Upper lobe of left lung (tissue), 6 donors: ENCODE measurements around the gene ZNF641. TPM values are rescaled to one million over a fixed set of nuclear protein-coding genes. Genes with fewer than 3 reads are reported as not detected.

Experiments used
- ATAC-seq, 2 donors: fragments of 200-7000 bp; cut with Tn5 transposase; one replicate each; pipeline ENCODE4 v1.9.1; 2022; ENCODE audit warnings: mild to moderate bottlenecking in 2 of 2, moderate library complexity in 2 of 2; ENCODE audit not compliant: low FRiP score in 2 of 2
- DNase-seq, 2 donors: peaks; one replicate each; pipeline ENCODE4 v3.0.0-alpha.2; 2019 to 2020
- H3K27ac ChIP-seq, 4 donors: fragments of 200-600 bp; sonication (generic); one replicate each; pipeline ENCODE4 v1.5.1; 2016 to 2019
- H3K27me3 ChIP-seq, 4 donors: fragments of 200-600 bp; sonication (generic); one replicate each; pipeline ENCODE4 v1.5.1; 2017 to 2019
- H3K36me3 ChIP-seq, 4 donors: fragments of 200-600 bp; sonication (generic); one replicate each; pipeline ENCODE4 v1.5.1; 2016 to 2019
- H3K4me1 ChIP-seq, 4 donors: fragments of 200-600 bp; sonication (generic); one replicate each; pipeline ENCODE4 v1.5.1; 2018 to 2019
- H3K4me3 ChIP-seq, 4 donors: fragments of 200-600 bp; sonication (generic); one replicate each; pipeline ENCODE4 v1.5.1; 2017 to 2019; ENCODE audit warnings: mild to moderate bottlenecking in 2 of 4, moderate library complexity in 1 of 4
- H3K9me3 ChIP-seq, 4 donors: fragments of 200-600 bp; sonication (generic); one replicate each; pipeline ENCODE4 v1.5.1; 2018 to 2019
- EP300 ChIP-seq, 4 donors: sonication (generic); formaldehyde crosslinking; IDR thresholded peaks; one replicate each; pipeline ENCODE4 v1.5.1; 2017; ENCODE audit warnings: antibody characterized with exemption in 4 of 4, control low read depth in 2 of 4
- POLR2A ChIP-seq, 4 donors: fragments of 450-650 bp; IDR thresholded peaks; one replicate each; pipeline ENCODE4 v1.5.1; 2016 to 2017; ENCODE audit warnings: antibody characterized with exemption in 4 of 4, mild to moderate bottlenecking in 2 of 4
- POLR2AphosphoS5 ChIP-seq, 2 donors: sonication (generic); formaldehyde crosslinking; IDR thresholded peaks; one replicate each; pipeline ENCODE4 v1.5.1; 2017; ENCODE audit warnings: antibody characterized with exemption in 2 of 2
- WGBS, 2 donors: methylation state at CpG; one replicate each; pipeline ENCODE4 v1.1.5; 2017 to 2018; 5-methylcytosine and 5-hydroxymethylcytosine counted together
- total RNA-seq, 6 donors: library from RNA; depleted of rRNA in 4 of 6; stranded (reverse); fragments of >200 nt in 4 of 6; gene quantifications; one replicate each; pipeline versions ENCODE4 v1.1.0 to v1.2.1, GENCODE V29; 2016 to 2021
- TF ChIP-seq, protein P1 (sequence below), 6 experiments: fragments of 450-650 bp in 4 of 6; fragments of 200-600 bp in 2 of 6; sonication (generic) in 2 of 6; IDR thresholded peaks; one replicate each; pipeline ENCODE4 v1.5.1; 2016 to 2019; ENCODE audit warnings: antibody characterized with exemption in 6 of 6
- donor health status: DM: no; HTN: no; CAD: no; lungs with moderate emphysema.
- donor health status: DM: no; HTN: yes; CAD: no; lungs with severe emphysema.

Gene ZNF641
- total RNA-seq, 6 donors from 2014 or later, result 16.8 to 60.8 (median 24.6) TPM

GRCh38 chr12:48305190-48305589 is 45.5 kb downstream of the ZNF641 start:
- 88 to 100% methylated on average over 2 of the region's 2 CpGs for WGBS, 2 donors
- no peaks in the 10 kb centered on the region for H3K27me3 ChIP-seq
- H3K27ac ChIP-seq, result no peak overlapping the region
- DNase-seq, result no peak
- H3K4me3 ChIP-seq, result no peak overlapping the region
- no peaks in the 10 kb centered on the region for H3K9me3 ChIP-seq
- no peaks in the 10 kb centered on the region for H3K36me3 ChIP-seq
- peaks cover 0 to 10% (median 5%) of the 10 kb centered on the region in 4 donors for H3K4me1 ChIP-seq
- TF ChIP-seq POLR2A (IDR thresholded peaks at IDR 0.05), result no peak
- TF ChIP-seq EP300 (IDR thresholded peaks at IDR 0.05), result no peak
- TF ChIP-seq POLR2AphosphoS5 (IDR thresholded peaks at IDR 0.05), result no peak
- TF ChIP-seq, protein P1, sequence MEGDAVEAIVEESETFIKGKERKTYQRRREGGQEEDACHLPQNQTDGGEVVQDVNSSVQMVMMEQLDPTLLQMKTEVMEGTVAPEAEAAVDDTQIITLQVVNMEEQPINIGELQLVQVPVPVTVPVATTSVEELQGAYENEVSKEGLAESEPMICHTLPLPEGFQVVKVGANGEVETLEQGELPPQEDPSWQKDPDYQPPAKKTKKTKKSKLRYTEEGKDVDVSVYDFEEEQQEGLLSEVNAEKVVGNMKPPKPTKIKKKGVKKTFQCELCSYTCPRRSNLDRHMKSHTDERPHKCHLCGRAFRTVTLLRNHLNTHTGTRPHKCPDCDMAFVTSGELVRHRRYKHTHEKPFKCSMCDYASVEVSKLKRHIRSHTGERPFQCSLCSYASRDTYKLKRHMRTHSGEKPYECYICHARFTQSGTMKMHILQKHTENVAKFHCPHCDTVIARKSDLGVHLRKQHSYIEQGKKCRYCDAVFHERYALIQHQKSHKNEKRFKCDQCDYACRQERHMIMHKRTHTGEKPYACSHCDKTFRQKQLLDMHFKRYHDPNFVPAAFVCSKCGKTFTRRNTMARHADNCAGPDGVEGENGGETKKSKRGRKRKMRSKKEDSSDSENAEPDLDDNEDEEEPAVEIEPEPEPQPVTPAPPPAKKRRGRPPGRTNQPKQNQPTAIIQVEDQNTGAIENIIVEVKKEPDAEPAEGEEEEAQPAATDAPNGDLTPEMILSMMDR (IDR thresholded peaks at IDR 0.05), result no peak
- no peak for ATAC-seq

GRCh38 chr12:48302161-48302911 is 48.4 kb downstream of the ZNF641 start:
- ATAC-seq (peak in 1 of 2 donors; percentile 37), DNase-seq (no peak)
- no peaks in the 10 kb centered on the region for H3K9me3 ChIP-seq
- no peaks in the 10 kb centered on the region for H3K27me3 ChIP-seq
- no peak for TF ChIP-seq POLR2A (IDR thresholded peaks at IDR 0.05)
- no peak for TF ChIP-seq EP300 (IDR thresholded peaks at IDR 0.05)
- TF ChIP-seq POLR2AphosphoS5 (IDR thresholded peaks at IDR 0.05), result no peak
- TF ChIP-seq, protein P1 (IDR thresholded peaks at IDR 0.05), result no peak
- H3K36me3 ChIP-seq, result no peaks in the 10 kb centered on the region
- H3K4me1 ChIP-seq, result peaks cover 0 to 10% (median 5%) of the 10 kb centered on the region in 4 donors
- WGBS, 2 donors, result 58 to 78% methylated on average over 2 of the region's 2 CpGs
- no peak overlapping the region for H3K4me3 ChIP-seq
- peak overlapping the region in 1 of 4 donors; percentile 3 for H3K27ac ChIP-seq

GRCh38 chr12:48300774-48301173 is 49.9 kb downstream of the ZNF641 start:
- Histone ChIP-seq H3K27ac (no peak overlapping the region), H3K9me3 (no peaks in the 10 kb centered on the region), H3K27me3 (no peaks in the 10 kb centered on the region), H3K4me3 (no peak overlapping the region), H3K36me3 (no peaks in the 10 kb centered on the region), H3K4me1 (peaks cover 0 to 16% (median 11%) of the 10 kb centered on the region in 4 donors)
- TF ChIP-seq POLR2AphosphoS5 (IDR thresholded peaks at IDR 0.05), result no peak
- no peak for TF ChIP-seq EP300 (IDR thresholded peaks at IDR 0.05)
- no peak for TF ChIP-seq POLR2A (IDR thresholded peaks at IDR 0.05)
- TF ChIP-seq, protein P1 (IDR thresholded peaks at IDR 0.05), result no peak
- DNase-seq (no peak), ATAC-seq (no peak)
- 81 to 95% methylated on average over 1 of the region's 1 CpG for WGBS, 2 donors

GRCh38 chr12:48296586-48297282 is 54.0 kb downstream of the ZNF641 start:
- DNase-seq, result peak; percentile 82 to 91
- Histone ChIP-seq H3K9me3 (no peaks in the 10 kb centered on the region), H3K27ac (peak overlapping the region in 2 of 4 donors; percentile 14 to 69), H3K36me3 (no peaks in the 10 kb centered on the region), H3K4me3 (peak overlapping the region in 3 of 4 donors; percentile 39 to 61 (median 54)), H3K4me1 (peaks cover 0 to 6% (median 6%) of the 10 kb centered on the region in 4 donors), H3K27me3 (no peaks in the 10 kb centered on the region)
- 16 to 17% methylated on average over 18 to 30 of the region's 30 CpGs for WGBS, 2 donors
- TF ChIP-seq EP300 (IDR thresholded peaks at IDR 0.05), result no peak
- TF ChIP-seq POLR2AphosphoS5 (IDR thresholded peaks at IDR 0.05), result peak in 1 of 2 donors; percentile 40
- TF ChIP-seq, protein P1 (IDR thresholded peaks at IDR 0.05), result no peak
- TF ChIP-seq POLR2A (IDR thresholded peaks at IDR 0.05), result peak in 1 of 4 donors; percentile 70
- ATAC-seq, result peak; percentile 95 to 96
